Astrocyte (in vitro differentiated cells and primary cell): ENCODE measurements around the gene CLIC1. TPM values are rescaled to one million over a fixed set of nuclear protein-coding genes. Genes with fewer than 3 reads are reported as not detected.

Experiments used
- DNase-seq: peaks from one replicate; pipeline ENCODE4 v3.0.0-alpha.2; 2010; ENCODE audit warnings: low read depth
- FAIRE-seq: peaks from 2 replicates; lab custom pipeline; 2011; peaks lifted over from hg19 to GRCh38; lab: Jason Lieb, UNC
- H2AFZ ChIP-seq: 2 replicates; pipeline ENCODE4 v1.6.0; 2012; ENCODE audit warnings: low read depth, low read length, inconsistent platforms
- H3K27ac ChIP-seq: 2 replicates; pipeline ENCODE4 v1.5.1; 2011; ENCODE audit warnings: low read depth, low read length, inconsistent platforms
- H3K27me3 ChIP-seq: 2 replicates; pipeline ENCODE4 v1.6.0; 2011; ENCODE audit warnings: low read length, inconsistent platforms; ENCODE audit not compliant: insufficient read depth
- H3K36me3 ChIP-seq: 2 replicates; pipeline ENCODE4 v1.5.1; 2011; ENCODE audit warnings: low read length, inconsistent platforms; ENCODE audit not compliant: insufficient read depth
- H3K4me1 ChIP-seq: 2 replicates; pipeline ENCODE4 v1.5.1; 2011; ENCODE audit warnings: low read length, inconsistent platforms; ENCODE audit not compliant: insufficient read depth
- H3K4me2 ChIP-seq: 2 replicates; pipeline ENCODE4 v1.6.0; 2012; ENCODE audit warnings: low read length, inconsistent platforms
- H3K4me3 ChIP-seq: 2 replicates; pipeline ENCODE4 v1.5.1; 2011; ENCODE audit warnings: low read depth, mild to moderate bottlenecking, low read length, inconsistent platforms; ENCODE audit not compliant: insufficient read depth
- H3K79me2 ChIP-seq: 2 replicates; pipeline ENCODE4 v1.6.0; 2012; ENCODE audit warnings: mild to moderate bottlenecking, low read length, inconsistent platforms; ENCODE audit not compliant: insufficient read depth
- H3K9ac ChIP-seq: 2 replicates; pipeline ENCODE4 v1.6.0; 2012; ENCODE audit warnings: mild to moderate bottlenecking, low read length, inconsistent platforms
- H3K9me3 ChIP-seq: 2 replicates; pipeline ENCODE4 v1.5.1; 2012; ENCODE audit warnings: low read depth, mild to moderate bottlenecking, low read length, inconsistent platforms; ENCODE audit not compliant: insufficient read depth
- H4K20me1 ChIP-seq: 2 replicates; pipeline ENCODE4 v1.6.0; 2012; ENCODE audit warnings: low read length, inconsistent platforms; ENCODE audit not compliant: insufficient read depth
- H3K27ac Mint-ChIP-seq: one replicate; pipeline ENCODE4 v1.8.0; 2021; ENCODE audit warnings: mild to moderate bottlenecking, mixed read lengths; ENCODE audit not compliant: unreplicated experiment
- H3K27me3 Mint-ChIP-seq: one replicate; pipeline ENCODE4 v1.8.0; 2021; ENCODE audit warnings: low read depth, mixed read lengths; ENCODE audit not compliant: unreplicated experiment
- H3K36me3 Mint-ChIP-seq: one replicate; pipeline ENCODE4 v1.8.0; 2021; ENCODE audit warnings: low read depth, mixed read lengths; ENCODE audit not compliant: unreplicated experiment
- H3K4me1 Mint-ChIP-seq: one replicate; pipeline ENCODE4 v1.8.0; 2021; ENCODE audit warnings: low read depth, mixed read lengths; ENCODE audit not compliant: unreplicated experiment
- H3K4me3 Mint-ChIP-seq: one replicate; pipeline ENCODE4 v1.8.0; 2021; ENCODE audit warnings: mild to moderate bottlenecking, moderate library complexity, mixed read lengths; ENCODE audit not compliant: unreplicated experiment
- H3K9me3 Mint-ChIP-seq: one replicate; pipeline ENCODE4 v1.8.0; 2021; ENCODE audit warnings: mild to moderate bottlenecking, mixed read lengths; ENCODE audit not compliant: unreplicated experiment
- EZH2 ChIP-seq: IDR thresholded peaks from 2 replicates; pipeline ENCODE4 v1.6.1; 2012; ENCODE audit warnings: mild to moderate bottlenecking, low read length, inconsistent platforms; ENCODE audit not compliant: insufficient read depth
- total RNA-seq: library from RNA; stranded (reverse); gene quantifications from 2 replicates; pipeline ENCODE4 v1.2.1, GENCODE V29; 2021
- TF ChIP-seq, protein P1 (sequence below): IDR thresholded peaks from 2 replicates; pipeline ENCODE4 v1.5.1; 2011; ENCODE audit warnings: low read depth, mild to moderate bottlenecking, inconsistent platforms, low read length, moderate library complexity; ENCODE audit not compliant: insufficient read depth

The CLIC1 gene
- total RNA-seq, 1 donor from 2014 or later, result 518 TPM

- no peaks in the 10 kb centered on the region for H3K79me2 ChIP-seq
- no peaks in the 10 kb centered on the region for H3K9me3 ChIP-seq
- no peak overlapping the region for H3K4me3 ChIP-seq
- DNase-seq (no peak), FAIRE-seq (no peak)
- H3K27ac Mint-ChIP-seq, result no peak overlapping the region
- H3K9ac ChIP-seq, result no peak overlapping the region
- H3K36me3 ChIP-seq, result peaks cover 34% of the 10 kb centered on the region
- H3K27me3 ChIP-seq, result no peaks in the 10 kb centered on the region
- no peak overlapping the region for H3K27ac ChIP-seq
- TF ChIP-seq, protein P1, sequence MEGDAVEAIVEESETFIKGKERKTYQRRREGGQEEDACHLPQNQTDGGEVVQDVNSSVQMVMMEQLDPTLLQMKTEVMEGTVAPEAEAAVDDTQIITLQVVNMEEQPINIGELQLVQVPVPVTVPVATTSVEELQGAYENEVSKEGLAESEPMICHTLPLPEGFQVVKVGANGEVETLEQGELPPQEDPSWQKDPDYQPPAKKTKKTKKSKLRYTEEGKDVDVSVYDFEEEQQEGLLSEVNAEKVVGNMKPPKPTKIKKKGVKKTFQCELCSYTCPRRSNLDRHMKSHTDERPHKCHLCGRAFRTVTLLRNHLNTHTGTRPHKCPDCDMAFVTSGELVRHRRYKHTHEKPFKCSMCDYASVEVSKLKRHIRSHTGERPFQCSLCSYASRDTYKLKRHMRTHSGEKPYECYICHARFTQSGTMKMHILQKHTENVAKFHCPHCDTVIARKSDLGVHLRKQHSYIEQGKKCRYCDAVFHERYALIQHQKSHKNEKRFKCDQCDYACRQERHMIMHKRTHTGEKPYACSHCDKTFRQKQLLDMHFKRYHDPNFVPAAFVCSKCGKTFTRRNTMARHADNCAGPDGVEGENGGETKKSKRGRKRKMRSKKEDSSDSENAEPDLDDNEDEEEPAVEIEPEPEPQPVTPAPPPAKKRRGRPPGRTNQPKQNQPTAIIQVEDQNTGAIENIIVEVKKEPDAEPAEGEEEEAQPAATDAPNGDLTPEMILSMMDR, result peak; percentile 27
- TF ChIP-seq EZH2, result no peak
- peaks cover 11% of the 10 kb centered on the region for H3K4me1 Mint-ChIP-seq
- H3K27me3 Mint-ChIP-seq, result no peaks in the 10 kb centered on the region
- no peak overlapping the region for H3K4me2 ChIP-seq
- no peak overlapping the region for H3K4me3 Mint-ChIP-seq
- peaks cover 30% of the 10 kb centered on the region for H3K36me3 Mint-ChIP-seq
- H2AFZ ChIP-seq, result no peak overlapping the region
- peaks cover 5% of the 10 kb centered on the region for H3K4me1 ChIP-seq
- peaks cover 3% of the 10 kb centered on the region for H4K20me1 ChIP-seq
- H3K9me3 Mint-ChIP-seq, result no peaks in the 10 kb centered on the region
These were observed 46.9 kb downstream of the CLIC1 start for GRCh38 chr6:31689249-31690110.

- H3K79me2 ChIP-seq, result no peaks in the 10 kb centered on the region
- FAIRE-seq, result no peak
- peaks cover 5% of the 10 kb centered on the region for H3K27me3 Mint-ChIP-seq
These were observed 48.3 kb downstream of the CLIC1 start for GRCh38 chr6:31687860-31688693.

More at GRCh38 chr6:31687860-31688693, 48.3 kb downstream of the CLIC1 start:
- Histone ChIP-seq H4K20me1 (peaks cover 3% of the 10 kb centered on the region), H3K4me2 (no peak overlapping the region), H3K4me3 (no peak overlapping the region), H3K9ac (no peak overlapping the region), H3K9me3 (no peaks in the 10 kb centered on the region), H3K27ac (no peak overlapping the region), H3K4me1 (peaks cover 5% of the 10 kb centered on the region), H2AFZ (no peak overlapping the region), H3K27me3 (no peaks in the 10 kb centered on the region), H3K36me3 (peaks cover 28% of the 10 kb centered on the region)
- TF ChIP-seq, protein P1, result no peak
- TF ChIP-seq EZH2, result no peak
- H3K4me3 Mint-ChIP-seq, result no peak overlapping the region
- no peak overlapping the region for H3K27ac Mint-ChIP-seq
- no peak for DNase-seq
- no peaks in the 10 kb centered on the region for H3K9me3 Mint-ChIP-seq
- peaks cover 11% of the 10 kb centered on the region for H3K4me1 Mint-ChIP-seq
- peaks cover 32% of the 10 kb centered on the region for H3K36me3 Mint-ChIP-seq
